HG03520 (cell line): ENCODE results near the gene SEC61A1.

ENCODE experiments used
- ATAC-seq: cut with Tn5 transposase; IDR thresholded peaks from one replicate; pipeline ENCODE4 v1.9.1; 2021; ENCODE audit warnings: mild to moderate bottlenecking, moderate library complexity; ENCODE audit not compliant: unreplicated experiment

The SEC61A1 gene

GRCh38 chr3:128076483-128077201 lies 24.4 kb downstream of the SEC61A1 start:
- ATAC-seq = no peak

GRCh38 chr3:128077202-128077624 lies 25.0 kb downstream of the SEC61A1 start:
- no peak for ATAC-seq

- ATAC-seq = no peak
These were observed 25.4 kb downstream of the SEC61A1 start for GRCh38 chr3:128077665-128078064.

GRCh38 chr3:128078322-128078721 lies 26.1 kb downstream of the SEC61A1 start:
- no peak for ATAC-seq

- no peak for ATAC-seq
These were observed 26.6 kb downstream of the SEC61A1 start for GRCh38 chr3:128078875-128079274.

- no peak for ATAC-seq
These were observed 27.6 kb downstream of the SEC61A1 start for GRCh38 chr3:128079823-128080222.

GRCh38 chr3:128080323-128081080 lies 28.3 kb downstream of the SEC61A1 start:
- no peak for ATAC-seq

- no peak for ATAC-seq
These were observed 29.0 kb downstream of the SEC61A1 start for GRCh38 chr3:128081226-128081625.

GRCh38 chr3:128081846-128082245 lies 29.6 kb downstream of the SEC61A1 start:
- no peak for ATAC-seq

- ATAC-seq = no peak
These were observed 30.3 kb downstream of the SEC61A1 start for GRCh38 chr3:128082546-128082945.

- no peak for ATAC-seq
These were observed 31.2 kb downstream of the SEC61A1 start for GRCh38 chr3:128083396-128083795.

- ATAC-seq = no peak
These were observed 31.9 kb downstream of the SEC61A1 start for GRCh38 chr3:128083980-128084674.

- ATAC-seq = no peak
These were observed 32.4 kb downstream of the SEC61A1 start for GRCh38 chr3:128084675-128085021.

GRCh38 chr3:128089135-128089534 lies 36.9 kb downstream of the SEC61A1 start:
- ATAC-seq = no peak

GRCh38 chr3:128091586-128091985 lies 39.3 kb downstream of the SEC61A1 start:
- no peak for ATAC-seq

GRCh38 chr3:128094295-128095151 lies 42.3 kb downstream of the SEC61A1 start:
- ATAC-seq = no peak

- peak; percentile 65 for ATAC-seq
These were observed 43.0 kb downstream of the SEC61A1 start for GRCh38 chr3:128095222-128095703.

- no peak for ATAC-seq
These were observed 46.0 kb downstream of the SEC61A1 start for GRCh38 chr3:128098234-128098633.

GRCh38 chr3:128100161-128100560 lies 47.9 kb downstream of the SEC61A1 start:
- ATAC-seq = no peak

- no peak for ATAC-seq
These were observed 48.4 kb downstream of the SEC61A1 start for GRCh38 chr3:128100638-128101037.
